C4-2B (cell line): ENCODE data around the gene EXOG.

Experiments
- CTCF ChIP-seq: fragments of 450-650 bp; conservative IDR thresholded peaks from 2 replicates; pipeline ENCODE4 v1.5.1; 2017; ENCODE audit warnings: mild to moderate bottlenecking
- ZFX ChIP-seq: fragments of 450-650 bp; IDR thresholded peaks from 2 replicates; pipeline ENCODE4 v1.6.1; 2017

DNA sequence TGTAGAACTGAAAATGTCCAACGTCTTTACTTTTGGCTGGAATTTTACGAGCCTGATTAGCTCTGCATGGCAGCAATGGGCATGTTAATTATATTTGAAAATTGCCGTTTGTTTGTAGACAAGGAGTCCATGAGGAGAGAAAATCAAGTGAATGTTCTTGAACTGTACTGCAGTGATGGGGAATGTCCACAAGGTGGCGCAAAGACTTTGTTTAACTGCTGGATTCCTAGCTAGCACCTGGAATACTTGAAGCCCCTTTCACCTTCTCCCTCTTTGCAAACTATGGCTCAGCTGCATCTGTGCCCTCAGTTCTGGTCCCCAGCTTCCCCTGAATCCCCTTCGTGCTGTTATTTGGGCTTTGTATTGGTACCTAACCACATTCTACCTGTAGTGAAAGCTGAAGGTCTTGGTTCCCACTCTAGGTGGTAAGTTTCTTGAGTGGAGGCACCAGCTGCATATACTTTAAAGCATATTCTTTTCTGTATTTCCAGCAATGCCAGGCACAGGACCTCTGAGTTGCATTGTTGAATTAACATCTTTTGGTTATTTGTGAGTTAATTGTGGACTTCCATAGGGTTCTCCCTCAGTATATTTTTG lies 25.3 kb downstream of the EXOG start:
- TF ChIP-seq CTCF (peak; percentile 89), ZFX (no peak)
